ENCODE results near the gene SPINK7.

SPINK7 gene

DNA sequence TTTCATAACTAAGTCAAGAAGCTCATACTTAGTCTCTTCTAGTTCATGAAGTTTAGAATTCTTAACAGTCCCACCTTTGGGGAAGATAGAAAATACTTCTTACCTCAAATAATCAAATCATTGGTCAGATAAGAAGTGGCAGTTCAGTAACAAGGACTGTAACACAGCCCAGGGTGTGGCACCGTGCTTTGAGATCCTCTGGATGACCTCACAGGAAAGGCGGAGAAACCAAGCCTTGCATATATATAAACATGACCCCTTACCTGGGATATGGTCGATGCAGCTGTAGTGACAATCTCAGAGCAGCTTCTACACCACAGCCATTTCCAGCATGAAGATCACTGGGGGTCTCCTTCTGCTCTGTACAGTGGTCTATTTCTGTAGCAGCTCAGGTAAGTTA is at the start of gene SPINK7:
Gene SPINK7 (plus strand): TSS at position 271 of the 400 bp plus-strand sequence. CDS start 61 bp downstream, at position 332.
- TF ChIP-seq GATA3 (IDR thresholded peaks at IDR 0.05; ENCODE audit: low read depth, low read length) (no peak), GATA2 (IDR thresholded peaks at IDR 0.05; ENCODE audit: low read depth, low read length) (no peak)

DNA sequence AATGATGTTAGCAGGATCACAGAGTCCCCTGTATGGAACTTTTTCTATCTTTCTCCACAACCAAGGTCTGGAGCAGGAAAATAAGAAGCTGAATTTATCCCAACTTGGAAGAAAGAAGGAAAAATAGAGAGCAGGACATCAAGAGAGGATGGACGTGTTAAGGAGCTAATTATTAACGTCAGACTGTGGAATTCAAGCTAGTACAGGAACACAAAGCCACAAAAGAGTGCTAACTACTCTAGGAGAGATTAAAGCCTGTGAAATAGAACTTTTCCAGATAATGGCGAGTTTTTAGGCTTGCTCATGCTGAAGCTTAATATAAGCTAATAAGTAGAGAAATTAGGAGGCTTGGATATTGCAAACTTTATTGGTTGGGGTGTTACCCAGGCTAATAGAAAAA is 44.3 kb upstream of the SPINK7 start:
- TF ChIP-seq GATA2 (IDR thresholded peaks at IDR 0.05; ENCODE audit: low read depth, low read length) (no peak), GATA3 (IDR thresholded peaks at IDR 0.05; ENCODE audit: low read depth, low read length) (no peak)

DNA sequence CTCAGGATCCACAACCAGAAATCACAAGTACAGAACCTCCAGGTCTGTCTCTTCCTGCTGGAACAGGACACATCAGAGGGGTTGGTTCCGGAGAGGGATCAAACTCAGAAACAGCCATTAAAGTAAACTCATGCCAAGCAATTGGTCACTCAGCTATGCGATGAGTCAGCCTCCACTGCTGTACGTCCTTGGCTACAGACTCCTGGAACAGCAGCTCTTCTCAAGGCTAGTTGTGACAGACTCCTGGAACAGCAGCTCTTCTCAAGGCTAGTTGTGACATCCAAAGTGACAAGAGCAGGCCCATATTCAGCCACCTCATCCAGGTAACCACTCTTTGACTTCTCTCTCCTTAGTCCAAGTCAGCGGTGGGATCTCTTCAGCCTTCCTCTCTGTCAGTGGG is 43.7 kb upstream of the SPINK7 start, which contains the start of gene SPINK13:
Gene SPINK13 (plus strand): TSS at position 229 of the 400 bp plus-strand sequence. CDS start 1,279 bp downstream, outside the sequence.
- TF ChIP-seq GATA2 (IDR thresholded peaks at IDR 0.05; ENCODE audit: low read depth, low read length) (no peak), GATA3 (IDR thresholded peaks at IDR 0.05; ENCODE audit: low read depth, low read length) (no peak)

DNA sequence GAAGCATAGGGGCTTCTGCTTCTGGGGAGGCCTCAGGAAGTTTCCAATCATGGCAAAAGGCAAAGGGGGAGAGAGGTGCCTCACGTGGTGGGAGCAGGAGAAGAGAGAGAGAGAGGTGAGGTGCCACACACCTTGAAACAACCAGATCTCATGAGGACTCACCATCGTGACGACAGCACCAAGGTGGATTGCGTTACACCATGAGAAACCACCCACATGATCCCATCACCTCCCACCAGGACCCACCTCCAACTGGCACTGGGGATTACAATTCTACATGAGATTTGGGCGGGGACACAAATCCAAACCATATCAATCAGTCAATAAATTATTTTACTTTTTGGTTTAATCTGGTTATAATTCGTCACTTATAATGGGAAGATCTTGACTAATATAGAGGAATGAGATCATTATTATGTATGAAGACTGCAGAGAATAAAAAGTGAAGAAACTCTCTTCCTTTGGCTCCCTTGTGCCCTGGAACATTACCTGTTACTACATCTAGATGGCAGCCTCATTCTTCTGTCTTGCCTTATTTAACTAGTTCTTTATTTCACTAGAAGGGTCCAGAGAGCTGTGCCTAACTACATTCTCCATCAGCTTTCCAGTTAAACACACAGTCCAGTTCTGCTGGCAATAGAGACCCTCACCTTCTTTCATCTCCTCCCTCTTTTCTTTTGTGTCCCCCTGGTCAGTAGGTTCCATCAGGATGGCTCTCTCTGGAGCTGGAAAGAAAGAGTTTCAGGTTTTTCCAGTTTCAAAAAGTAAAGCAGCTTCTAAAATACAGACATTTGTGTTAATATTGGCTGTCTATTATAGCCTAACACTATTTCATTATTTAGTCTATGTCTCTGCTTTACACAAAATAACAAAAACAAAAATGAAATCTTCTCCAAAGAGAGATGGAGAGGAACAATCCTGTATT is 21.7 kb upstream of the SPINK7 start:
- TF ChIP-seq GATA3 (IDR thresholded peaks at IDR 0.05; ENCODE audit: low read depth, low read length) (no peak), GATA2 (IDR thresholded peaks at IDR 0.05; ENCODE audit: low read depth, low read length) (no peak)

DNA sequence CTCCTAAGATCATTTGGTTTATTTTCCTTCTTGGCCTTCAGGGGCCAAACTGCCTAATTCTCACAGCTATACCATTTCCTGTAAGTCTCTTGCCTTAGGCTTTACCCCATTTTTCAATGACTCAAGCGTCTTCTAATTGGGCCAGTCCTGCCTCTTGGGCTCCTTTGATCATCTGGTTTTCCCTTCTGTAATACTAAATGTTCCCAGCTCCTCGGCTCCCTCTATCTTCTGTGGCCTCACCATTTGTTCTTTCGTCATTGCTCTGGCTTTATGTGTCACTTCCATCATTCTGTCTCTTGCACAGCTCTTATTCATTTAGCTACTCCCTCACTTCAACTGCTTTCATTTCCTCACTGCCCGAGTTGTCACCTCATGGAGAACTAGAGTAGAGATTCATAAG is 14.5 kb upstream of the SPINK7 start:
- TF ChIP-seq GATA3 (IDR thresholded peaks at IDR 0.05; ENCODE audit: low read depth, low read length) (no peak), GATA2 (IDR thresholded peaks at IDR 0.05; ENCODE audit: low read depth, low read length) (no peak)

DNA sequence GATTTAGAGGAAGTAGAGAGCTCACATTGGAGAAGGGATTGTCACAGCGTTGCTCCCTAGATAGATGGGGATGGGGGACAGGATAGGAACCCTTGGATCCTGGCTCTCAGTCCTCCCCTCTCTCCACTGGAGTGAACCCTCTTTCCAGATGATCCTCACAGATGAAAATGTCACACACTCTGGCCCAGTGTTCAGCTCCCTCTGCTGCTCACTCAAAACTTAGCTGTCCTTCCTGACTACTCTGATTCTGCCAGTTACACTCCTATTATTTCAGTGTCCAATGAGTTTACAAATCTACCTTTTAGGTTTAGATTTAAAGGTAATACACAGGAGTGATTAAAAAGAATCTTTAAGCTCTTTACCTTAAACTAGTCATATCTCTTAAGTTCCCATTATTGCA is 5.8 kb upstream of the SPINK7 start:
- TF ChIP-seq GATA2 (IDR thresholded peaks at IDR 0.05; ENCODE audit: low read depth, low read length) (no peak), GATA3 (IDR thresholded peaks at IDR 0.05; ENCODE audit: low read depth, low read length) (no peak)

DNA sequence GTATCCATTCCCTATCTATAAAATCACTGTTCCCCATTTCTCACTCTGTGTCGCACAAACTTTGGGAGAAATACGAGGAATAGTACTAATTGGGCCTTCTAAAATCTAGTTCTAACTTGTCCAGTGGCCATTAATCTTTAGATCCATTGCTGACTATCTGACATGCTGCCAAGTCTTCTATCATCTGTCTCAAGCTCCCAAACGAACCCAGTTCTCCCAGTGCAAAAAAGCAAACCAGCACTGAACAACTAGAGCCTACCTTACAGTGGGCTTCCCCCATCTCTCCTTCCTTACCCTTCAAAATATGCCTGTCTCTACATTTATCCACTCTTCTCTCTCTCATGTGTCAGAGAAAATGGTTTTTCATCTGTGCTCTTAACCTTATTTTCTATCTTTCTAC is 3.2 kb upstream of the SPINK7 start:
- TF ChIP-seq GATA3 (IDR thresholded peaks at IDR 0.05; ENCODE audit: low read depth, low read length) (no peak), GATA2 (IDR thresholded peaks at IDR 0.05; ENCODE audit: low read depth, low read length) (no peak)

DNA sequence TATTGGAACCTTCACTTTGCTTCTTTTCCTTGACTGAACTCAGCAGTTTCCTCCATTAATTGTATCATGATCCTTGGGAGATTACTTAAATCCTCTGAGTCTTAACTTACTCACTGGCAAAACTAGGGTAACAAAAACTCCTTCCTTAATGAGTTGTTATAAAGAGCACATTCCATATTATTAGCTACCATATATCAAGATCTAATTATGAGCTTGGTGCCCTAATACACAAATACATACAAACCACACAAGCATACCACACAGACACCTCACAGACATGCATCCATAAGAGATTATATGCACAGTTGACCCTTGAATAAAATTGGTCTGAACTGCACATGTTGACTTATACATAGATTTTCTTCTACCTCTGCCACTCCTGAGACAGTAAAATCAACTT is 2.5 kb upstream of the SPINK7 start:
- TF ChIP-seq GATA3 (IDR thresholded peaks at IDR 0.05; ENCODE audit: low read depth, low read length), result no peak
- no peak for TF ChIP-seq GATA2 (IDR thresholded peaks at IDR 0.05; ENCODE audit: low read depth, low read length)

DNA sequence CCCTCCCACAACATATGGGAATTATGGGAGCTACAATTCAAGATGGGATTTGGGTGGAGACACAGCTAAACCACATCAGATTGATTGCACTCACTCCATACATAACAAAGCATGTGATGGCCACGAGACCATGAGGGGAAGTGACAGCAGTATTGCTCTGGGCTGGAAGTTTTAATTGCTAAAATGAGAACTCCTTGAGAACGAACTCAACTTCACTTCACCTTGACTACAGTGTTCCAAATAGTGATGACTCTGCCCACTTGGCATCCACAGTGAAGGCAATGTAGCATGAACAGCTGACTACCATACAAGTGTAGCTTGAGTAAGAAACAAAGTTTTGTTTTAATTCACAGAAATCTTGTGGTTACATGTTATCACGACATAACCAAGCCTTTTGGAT is 739 bp upstream of the SPINK7 start:
- TF ChIP-seq GATA2 (IDR thresholded peaks at IDR 0.05; ENCODE audit: low read depth, low read length) (no peak), GATA3 (IDR thresholded peaks at IDR 0.05; ENCODE audit: low read depth, low read length) (no peak)

DNA sequence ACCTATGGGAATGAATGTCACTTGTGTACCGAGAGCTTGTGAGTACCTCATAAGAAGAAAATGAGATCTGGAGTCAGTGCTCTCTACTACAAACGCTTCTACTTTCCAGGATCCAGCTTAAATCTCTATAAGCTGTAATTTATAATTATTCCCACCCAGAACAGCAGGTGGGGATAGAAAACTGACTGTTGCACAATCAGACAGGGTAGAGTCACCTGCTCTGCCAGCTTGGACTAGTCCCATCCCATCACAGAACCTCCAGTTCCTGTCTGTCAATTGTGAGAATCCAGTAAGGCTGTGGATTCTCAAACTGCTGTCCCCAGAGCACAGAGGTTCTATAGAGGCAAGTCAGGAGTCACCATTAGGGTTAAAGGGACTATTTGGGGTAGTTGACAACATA is 2.0 kb downstream of the SPINK7 start:
- TF ChIP-seq GATA3 (IDR thresholded peaks at IDR 0.05; ENCODE audit: low read depth, low read length), result no peak
- TF ChIP-seq GATA2 (IDR thresholded peaks at IDR 0.05; ENCODE audit: low read depth, low read length), result no peak

DNA sequence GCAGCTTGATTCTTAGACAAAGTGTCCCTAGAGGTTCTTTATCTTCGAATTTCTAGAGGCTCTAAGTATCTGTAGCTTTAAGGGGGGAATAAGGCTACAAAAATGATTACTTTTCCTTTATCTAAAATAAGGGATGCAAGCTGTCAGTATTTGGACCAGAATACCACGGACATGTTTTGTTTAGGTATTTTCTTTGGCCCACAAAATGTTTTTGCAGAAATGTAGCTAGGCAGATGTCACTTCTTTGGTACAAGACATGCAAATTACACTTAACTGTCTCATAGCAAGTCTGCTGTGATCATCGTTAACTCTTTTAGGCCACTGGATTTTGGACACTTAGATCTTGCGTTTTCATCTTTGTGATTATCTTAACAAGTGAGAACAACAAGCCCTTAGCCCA is 2.5 kb downstream of the SPINK7 start:
- TF ChIP-seq GATA2 (IDR thresholded peaks at IDR 0.05; ENCODE audit: low read depth, low read length) (no peak), GATA3 (IDR thresholded peaks at IDR 0.05; ENCODE audit: low read depth, low read length) (no peak)

DNA sequence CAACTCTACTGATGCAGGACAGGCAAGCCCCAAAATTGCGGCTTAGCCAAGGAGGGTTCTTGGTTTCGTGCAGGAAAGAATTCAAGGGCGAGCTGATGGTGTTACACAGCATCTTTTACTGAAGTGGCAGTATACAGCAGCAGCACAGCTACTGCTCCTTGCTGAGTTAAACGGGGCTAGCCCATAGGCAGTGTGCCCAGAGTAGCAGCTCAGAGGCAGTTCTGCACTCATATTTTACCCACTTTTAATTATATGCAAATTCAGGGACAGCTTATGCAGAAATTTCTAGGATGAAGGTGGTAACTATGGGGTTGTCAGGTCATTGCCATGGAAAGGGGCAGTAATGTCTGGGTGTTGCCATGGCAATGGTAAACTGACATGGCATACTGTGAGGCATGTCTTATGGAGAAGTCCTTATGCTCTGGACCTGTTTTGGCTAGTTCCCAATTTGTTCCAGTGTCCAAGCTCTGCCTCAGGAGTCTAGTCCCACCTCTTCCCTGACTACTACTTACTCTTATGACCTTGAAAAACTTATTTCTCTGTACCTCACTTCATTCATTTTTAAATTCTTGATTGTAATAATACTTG is 21.1 kb downstream of the SPINK7 start:
- TF ChIP-seq GATA3 (IDR thresholded peaks at IDR 0.05; ENCODE audit: low read depth, low read length) (no peak), GATA2 (IDR thresholded peaks at IDR 0.05; ENCODE audit: low read depth, low read length) (no peak)

DNA sequence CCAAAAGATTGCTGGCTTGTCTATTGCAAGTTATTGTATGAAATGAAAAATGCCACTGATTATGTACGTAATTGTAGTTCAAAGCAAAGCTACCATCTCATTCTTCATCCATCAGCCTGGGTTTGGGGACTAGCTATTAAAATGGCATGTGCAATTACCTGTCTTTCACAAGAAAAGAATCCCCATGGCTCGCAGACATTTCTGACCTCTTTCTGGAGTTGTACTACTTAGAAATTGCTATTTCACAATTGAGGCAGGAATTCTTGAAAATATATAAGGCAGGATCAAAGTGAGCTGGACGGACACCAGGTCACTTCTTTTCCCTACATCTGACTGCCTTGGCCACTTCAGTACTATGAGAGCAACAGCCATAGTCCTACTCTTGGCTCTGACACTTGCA is 23.0 kb downstream of the SPINK7 start, which contains the start of gene SPINK9:
Gene SPINK9 (plus strand): TSS at position 301 of the 400 bp plus-strand sequence. CDS start 55 bp downstream, at position 356.
- no peak for TF ChIP-seq GATA3 (IDR thresholded peaks at IDR 0.05; ENCODE audit: low read depth, low read length)

DNA sequence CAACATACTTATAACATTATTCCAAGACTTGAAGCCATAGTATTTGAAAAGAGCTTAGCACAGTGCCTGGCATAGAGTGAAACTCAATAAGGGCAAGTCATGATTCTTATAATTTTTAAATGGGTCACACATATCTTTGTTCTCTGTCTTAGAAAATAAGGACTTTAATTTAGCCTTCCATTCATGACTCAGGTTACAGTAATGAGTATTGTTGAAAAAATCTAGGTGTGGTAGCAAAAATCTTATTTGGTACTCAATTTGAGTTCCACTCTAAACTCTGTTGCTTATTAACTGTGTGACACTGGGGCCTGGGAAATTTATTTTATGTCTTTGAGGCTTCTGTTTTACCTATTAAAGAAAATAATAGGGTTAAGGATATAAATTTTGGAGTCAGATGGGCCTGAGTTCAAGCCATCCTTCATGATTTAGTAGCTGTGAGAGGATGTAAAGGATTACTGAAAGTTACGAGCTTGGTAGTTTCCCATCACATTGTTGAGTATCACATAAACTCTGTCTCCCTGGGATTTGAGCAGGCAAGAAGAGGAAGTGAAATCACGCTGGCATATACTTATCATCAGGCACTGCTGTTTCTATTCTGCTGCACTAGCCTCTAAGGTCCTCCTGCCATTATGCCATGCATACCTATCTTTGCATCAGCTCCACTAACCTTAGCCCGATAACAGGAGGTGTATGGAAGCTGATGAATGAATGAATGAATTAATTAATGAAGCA is 24.6 kb downstream of the SPINK7 start:
- TF ChIP-seq GATA2 (IDR thresholded peaks at IDR 0.05; ENCODE audit: low read depth, low read length) (no peak), GATA3 (IDR thresholded peaks at IDR 0.05; ENCODE audit: low read depth, low read length) (no peak)

Measured in SH-SY5Y (cell line).